Measurements from ENCODE around the gene CCDC32.

Gene CCDC32

GRCh38 chr15:40511472-40512133, 53.2 kb downstream of the CCDC32 start:
- DNase-seq: no peak

- no peak for DNase-seq
Measured at GRCh38 chr15:40511093-40511471, 53.8 kb downstream of the CCDC32 start.

GRCh38 chr15:40510201-40510600, 54.6 kb downstream of the CCDC32 start:
- DNase-seq: no peak

- no peak for DNase-seq
Measured at GRCh38 chr15:40508216-40508615, 56.6 kb downstream of the CCDC32 start.

GRCh38 chr15:40506964-40507571, 57.8 kb downstream of the CCDC32 start:
- DNase-seq: peak; percentile 42

Data from kidney glomerular epithelial cell (primary cell).